Measurements from ENCODE around the gene ADAM33.

DNA sequence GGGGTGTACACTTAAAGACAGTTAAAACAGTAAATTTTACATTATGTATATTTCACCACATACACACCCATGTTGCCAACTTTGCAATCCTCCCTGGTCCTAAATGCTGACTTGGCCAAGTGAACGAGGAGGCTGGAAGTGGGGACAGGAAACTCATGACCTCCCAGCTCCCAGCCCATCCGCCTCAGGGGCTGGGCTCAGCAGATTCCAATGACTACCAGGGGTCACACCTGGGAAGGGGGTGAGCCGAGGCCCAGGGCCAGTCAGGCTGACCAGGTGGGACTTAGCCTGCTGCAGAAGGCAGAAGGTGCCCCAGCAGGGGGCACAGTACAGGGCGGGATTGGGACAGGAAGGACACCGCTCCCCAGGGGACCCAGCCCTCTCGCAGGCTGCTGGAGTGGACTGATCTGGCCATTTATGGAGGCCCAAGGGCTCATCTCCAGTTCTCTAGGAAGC is 28.2 kb upstream of the ADAM33 start:
- TF ChIP-seq GATA2 (IDR thresholded peaks at IDR 0.05; ENCODE audit: low read depth, low read length) (no peak), GATA3 (IDR thresholded peaks at IDR 0.05; ENCODE audit: low read depth, low read length) (no peak)
